AG04449 (cell line): ENCODE measurements around the gene TBCC.

Experiments used
- CTCF ChIA-PET: fragments of 350-600 bp; formaldehyde crosslinking; extraction: SDS; loops from one replicate; lab custom pipeline; 2021; ENCODE audit warnings: antibody characterized with exemption; lab: Yijun Ruan, JAX
- POLR2A ChIA-PET: fragments of 400-600, 350-600 bp; formaldehyde crosslinking; extraction: SDS; loops from one replicate; lab custom pipeline; 2020; ENCODE audit warnings: antibody characterized with exemption, inconsistent platforms; lab: Yijun Ruan, JAX
- DNase-seq: peaks from one replicate; pipeline ENCODE4 v3.0.0-alpha.2; 2010; ENCODE audit warnings: low read depth, low spot score
- H3K4me3 ChIP-seq: 2 replicates; pipeline ENCODE4 v1.5.1; 2011; ENCODE audit warnings: low read depth, mild to moderate bottlenecking, control low read depth, low read length
- CTCF ChIP-seq: IDR thresholded peaks from one replicate; pipeline ENCODE4 v1.5.1; 2011; ENCODE audit warnings: mild to moderate bottlenecking, moderate library complexity, low read length, control low read depth, inconsistent platforms; ENCODE audit not compliant: insufficient read depth; ENCODE audit errors: missing control alignments

The TBCC gene

GRCh38 chr6:42694586-42694985, 51.3 kb downstream of the TBCC start:
- CTCF ChIA-PET, result interaction anchor here (1.3 to 8.0 kb wide), 4 partner anchors 30 to 183 kb away, joined by 4 to 83 read pairs (median 5); no protein-coding TSS in a partner anchor
- peak; percentile 62 for DNase-seq
- POLR2A ChIA-PET, result interaction anchor here (0.7 kb wide), 1 partner anchor 327 kb away, joined by 3 read pairs; the partner anchor contains the start of gene RRP36
- TF ChIP-seq CTCF, result no peak
- H3K4me3 ChIP-seq, result no peak overlapping the region
